NCI-H510A treated with DMSO at 0.1 percent for 48 hours (cell line): ENCODE results near the gene HPS3.
"Not testable (repeated sequence)": the region's sequence is repeated elsewhere in the genome, so short reads cannot be mapped to it uniquely, and the experiment has no call there.

ENCODE experiments used
- DNase-seq: peaks from one replicate; lab custom pipeline; 2025; lab: John Stamatoyannopoulos, UW

Gene HPS3

GRCh38 chr3:149129326-149130205, at the start of gene HPS3:
Gene HPS3 (plus strand): TSS chr3:149129638. CDS start chr3:149129724, 86 bp downstream.
- DNase-seq: peak; percentile 86

- no peak for DNase-seq
Observed at GRCh38 chr3:149080011-149080698, 49.3 kb upstream of the HPS3 start.

GRCh38 chr3:149080699-149081091, 48.7 kb upstream of the HPS3 start:
- no peak for DNase-seq

- no peak for DNase-seq
Observed at GRCh38 chr3:149081772-149082171, 47.7 kb upstream of the HPS3 start.

- peak; percentile 53 for DNase-seq
Observed at GRCh38 chr3:149085828-149086231, 43.6 kb upstream of the HPS3 start.

- peak; percentile 95 for DNase-seq
Observed at GRCh38 chr3:149086232-149086988, 43.0 kb upstream of the HPS3 start, which contains the start of gene HLTF. Gene HLTF (minus strand): TSS chr3:149086533. CDS start chr3:149086336, 197 bp downstream.

GRCh38 chr3:149087208-149087607, 42.2 kb upstream of the HPS3 start:
- no peak for DNase-seq

GRCh38 chr3:149089395-149089794, 40.0 kb upstream of the HPS3 start:
- DNase-seq: no peak

GRCh38 chr3:149090461-149090860, 39.0 kb upstream of the HPS3 start:
- no peak for DNase-seq

- no peak for DNase-seq
Observed at GRCh38 chr3:149090907-149091306, 38.5 kb upstream of the HPS3 start.

- DNase-seq: no peak
Observed at GRCh38 chr3:149091983-149092382, 37.5 kb upstream of the HPS3 start.

GRCh38 chr3:149095487-149095886, 34.0 kb upstream of the HPS3 start:
- DNase-seq: no peak

GRCh38 chr3:149097987-149098386, 31.5 kb upstream of the HPS3 start:
- not testable (repeated sequence) for DNase-seq

GRCh38 chr3:149101154-149101553, 28.3 kb upstream of the HPS3 start:
- DNase-seq: no peak

GRCh38 chr3:149101641-149102040, 27.8 kb upstream of the HPS3 start:
- DNase-seq: no peak

GRCh38 chr3:149104484-149104883, 25.0 kb upstream of the HPS3 start:
- DNase-seq: no peak

GRCh38 chr3:149114458-149114857, 15.0 kb upstream of the HPS3 start:
- no peak for DNase-seq

- DNase-seq: no peak
Observed at GRCh38 chr3:149115114-149115513, 14.3 kb upstream of the HPS3 start.

GRCh38 chr3:149118724-149119123, 10.7 kb upstream of the HPS3 start:
- DNase-seq: no peak

- DNase-seq: no peak
Observed at GRCh38 chr3:149119466-149119865, 10.0 kb upstream of the HPS3 start.

GRCh38 chr3:149120051-149120972, 9.1 kb upstream of the HPS3 start:
- DNase-seq: peak; percentile 71
